Activated naive CD4-positive, alpha-beta T cell treated with anti-CD3 and anti-CD28 coated beads, Interleukin-2, amount 50 U/mL, for 72 hours (primary cell): ENCODE data around the gene RNF224. TPM values are rescaled to one million over a fixed set of nuclear protein-coding genes. Genes with fewer than 3 reads are reported as not detected.
A peak's percentile ranks its signal among the peaks of the same experiment; 100 is the strongest.

Experiments used
- ATAC-seq, 2 donors: fragments of 150-1000 bp; cut with Tn5 transposase; 2 replicates each; pipeline ENCODE4 v1.10.0; 2021; ENCODE audit warnings: mild to moderate bottlenecking in 2 of 2, moderate library complexity in 2 of 2
- DNase-seq, 2 donors: peaks; one replicate each; pipeline ENCODE4 v3.0.0; 2021 to 2022; ENCODE audit warnings: low spot score in 2 of 2
- H3K27ac Mint-ChIP-seq, 2 donors: one replicate each; pipeline ENCODE4 v1.8.0; 2022; ENCODE audit warnings: mild to moderate bottlenecking in 2 of 2, mixed read lengths in 2 of 2
- H3K36me3 Mint-ChIP-seq, 2 donors: one replicate each; pipeline ENCODE4 v1.8.0; 2022; ENCODE audit warnings: mixed read lengths in 2 of 2
- H3K9me3 Mint-ChIP-seq, 2 donors: one replicate each; pipeline ENCODE4 v1.8.0; 2022; ENCODE audit warnings: mixed read lengths in 2 of 2
- total RNA-seq, 2 donors: library from RNA; stranded (reverse); gene quantifications; one replicate each; pipeline ENCODE4 v1.2.3, GENCODE V29; 2022

Gene RNF224
- total RNA-seq, 2 donors from 2014 or later = not detected

DNA sequence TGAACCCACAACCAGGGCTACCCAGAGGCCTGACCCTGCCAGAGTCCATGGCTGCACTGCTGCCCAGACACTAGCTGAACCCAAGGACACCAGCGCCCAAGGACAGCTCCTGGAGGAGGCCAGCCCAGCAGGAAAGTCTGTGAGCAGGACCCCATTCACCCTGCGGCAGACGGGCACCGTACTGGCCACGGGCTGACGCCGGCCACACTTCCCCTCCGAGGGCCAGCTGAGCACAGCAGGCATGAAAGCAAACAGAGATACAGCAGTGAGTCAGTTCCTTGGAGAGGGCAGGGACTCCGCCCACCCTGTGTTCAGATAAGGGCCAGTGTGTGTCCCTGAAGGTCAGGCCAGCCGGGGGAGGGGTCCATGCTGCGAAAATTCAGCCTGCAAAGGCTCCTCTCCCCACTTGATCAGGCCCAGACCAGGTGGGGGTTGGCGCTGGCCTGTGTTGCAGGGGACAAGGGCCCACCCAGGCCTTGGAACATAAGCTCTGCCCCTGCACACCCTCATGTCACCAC lies 8.5 kb upstream of the RNF224 start:
- Mint-ChIP-seq H3K9me3 (no peaks in the 10 kb centered on the region), H3K36me3 (no peaks in the 10 kb centered on the region), H3K27ac (no peak overlapping the region)
- DNase-seq (no peak), ATAC-seq (no peak)

- Mint-ChIP-seq H3K36me3 (no peaks in the 10 kb centered on the region), H3K27ac (peak overlapping the region in 1 of 2 donors; percentile 56), H3K9me3 (no peaks in the 10 kb centered on the region)
- DNase-seq = no peak
- no peak for ATAC-seq
Measured at GRCh38 chr9:137219757-137220316, 7.5 kb upstream of the RNF224 start.

GRCh38 chr9:137220317-137221094 lies 6.8 kb upstream of the RNF224 start:
- no peak for ATAC-seq
- Mint-ChIP-seq H3K36me3 (no peaks in the 10 kb centered on the region), H3K27ac (no peak overlapping the region), H3K9me3 (no peaks in the 10 kb centered on the region)
- no peak for DNase-seq

DNA sequence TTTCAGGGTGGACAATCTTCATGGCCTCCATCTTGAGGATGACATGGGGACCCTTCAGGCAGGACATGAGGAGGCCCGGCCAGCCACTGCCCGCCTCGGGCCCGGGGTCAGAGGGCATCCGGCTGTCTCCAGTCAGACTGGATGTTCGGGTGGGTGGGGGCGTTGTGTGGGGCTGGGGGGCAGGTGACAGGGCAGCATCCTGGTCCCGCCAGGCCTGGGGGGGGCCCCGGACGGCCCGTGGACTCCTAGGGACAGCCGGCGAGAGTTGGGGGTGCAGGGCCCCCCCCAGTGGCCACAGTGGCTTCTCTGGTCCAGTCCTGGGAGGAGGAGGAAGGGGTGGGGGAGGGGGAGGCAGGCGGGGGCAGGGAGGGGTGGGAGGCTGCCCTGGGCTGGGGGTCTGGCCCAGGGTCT lies 6.2 kb upstream of the RNF224 start:
- no peaks in the 10 kb centered on the region for H3K9me3 Mint-ChIP-seq
- H3K36me3 Mint-ChIP-seq = no peaks in the 10 kb centered on the region
- H3K27ac Mint-ChIP-seq = no peak overlapping the region
- no peak for DNase-seq
- ATAC-seq = no peak

GRCh38 chr9:137221506-137222111 lies 5.7 kb upstream of the RNF224 start:
- Mint-ChIP-seq H3K27ac (no peak overlapping the region), H3K9me3 (no peaks in the 10 kb centered on the region), H3K36me3 (no peaks in the 10 kb centered on the region)
- ATAC-seq (no peak), DNase-seq (no peak)

GRCh38 chr9:137222190-137223077 lies 4.9 kb upstream of the RNF224 start, which contains the start of gene RNF208:
Gene RNF208 (minus strand): TSS chr9:137222240. CDS start chr9:137221212, 1,028 bp downstream.
- Mint-ChIP-seq H3K36me3 (no peaks in the 10 kb centered on the region), H3K9me3 (no peaks in the 10 kb centered on the region), H3K27ac (peak within 1 kb of the TSS; percentile 36 to 57)
- ATAC-seq (peak in 1 of 2 donors; percentile 7), DNase-seq (no peak)

DNA sequence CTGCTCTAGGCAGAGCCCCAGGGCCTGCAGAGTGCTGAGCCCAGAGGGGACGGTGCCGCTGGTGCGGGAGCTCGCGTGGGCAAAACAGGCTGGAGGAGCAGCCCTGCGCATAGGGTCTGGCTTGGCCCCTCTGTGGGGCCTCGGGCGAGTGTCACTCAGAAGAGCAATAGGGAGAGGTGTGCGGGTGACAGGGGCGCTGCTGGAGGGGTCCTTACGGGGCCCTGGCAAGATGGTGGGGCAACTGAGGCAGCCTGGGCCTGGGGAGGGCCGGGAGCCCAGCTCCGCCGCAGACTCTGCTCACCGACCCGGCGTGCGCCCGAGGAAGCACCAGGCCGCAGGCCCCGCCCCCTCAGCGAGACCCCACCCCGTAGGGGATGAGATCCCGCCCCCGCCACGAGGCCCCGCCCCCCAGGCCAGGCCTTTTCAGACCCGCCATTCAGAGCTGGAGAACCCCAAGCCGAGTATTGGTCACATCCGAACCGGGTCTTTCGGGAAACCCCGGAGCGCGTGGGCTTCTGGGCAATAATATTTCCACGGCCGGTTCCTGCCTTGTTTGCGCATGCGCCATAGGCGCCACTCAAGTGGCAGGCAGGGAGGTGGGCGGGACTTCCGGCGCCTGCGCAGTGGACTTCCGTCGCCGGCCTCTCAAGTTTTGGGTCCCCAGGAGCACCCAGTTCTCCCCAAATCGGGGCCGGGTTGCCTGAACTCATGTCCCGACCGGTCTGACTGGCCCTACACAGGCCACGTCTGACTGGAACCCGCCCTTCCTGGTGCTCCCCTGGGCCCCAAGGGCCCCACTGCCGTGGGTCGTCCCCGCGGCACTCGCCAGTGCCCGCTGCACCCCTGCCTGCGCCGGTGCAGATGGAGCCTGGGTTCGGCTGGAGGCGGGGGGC lies 4.0 kb upstream of the RNF224 start:
- DNase-seq (peak; percentile 98), ATAC-seq (peak; percentile 84 to 89)
- Mint-ChIP-seq H3K27ac (peak overlapping the region; percentile 36 to 57), H3K9me3 (no peaks in the 10 kb centered on the region), H3K36me3 (no peaks in the 10 kb centered on the region)

- ATAC-seq = no peak
- DNase-seq = no peak
- peak within 1 kb of the TSS; percentile 55 to 57 for H3K27ac Mint-ChIP-seq
- H3K9me3 Mint-ChIP-seq = no peaks in the 10 kb centered on the region
- no peaks in the 10 kb centered on the region for H3K36me3 Mint-ChIP-seq
Measured at GRCh38 chr9:137224830-137225694, 2.2 kb upstream of the RNF224 start, which contains the start of gene CYSRT1. Gene CYSRT1 (plus strand): TSS chr9:137225174. CDS start chr9:137225622, 448 bp downstream.

GRCh38 chr9:137225699-137226331 lies 1.5 kb upstream of the RNF224 start:
- ATAC-seq (no peak), DNase-seq (no peak)
- Mint-ChIP-seq H3K36me3 (no peaks in the 10 kb centered on the region), H3K27ac (no peak overlapping the region), H3K9me3 (no peaks in the 10 kb centered on the region)

- H3K27ac Mint-ChIP-seq = no peak overlapping the region
- no peak for DNase-seq
Measured at GRCh38 chr9:137226338-137227053, 806 bp upstream of the RNF224 start.

DNA sequence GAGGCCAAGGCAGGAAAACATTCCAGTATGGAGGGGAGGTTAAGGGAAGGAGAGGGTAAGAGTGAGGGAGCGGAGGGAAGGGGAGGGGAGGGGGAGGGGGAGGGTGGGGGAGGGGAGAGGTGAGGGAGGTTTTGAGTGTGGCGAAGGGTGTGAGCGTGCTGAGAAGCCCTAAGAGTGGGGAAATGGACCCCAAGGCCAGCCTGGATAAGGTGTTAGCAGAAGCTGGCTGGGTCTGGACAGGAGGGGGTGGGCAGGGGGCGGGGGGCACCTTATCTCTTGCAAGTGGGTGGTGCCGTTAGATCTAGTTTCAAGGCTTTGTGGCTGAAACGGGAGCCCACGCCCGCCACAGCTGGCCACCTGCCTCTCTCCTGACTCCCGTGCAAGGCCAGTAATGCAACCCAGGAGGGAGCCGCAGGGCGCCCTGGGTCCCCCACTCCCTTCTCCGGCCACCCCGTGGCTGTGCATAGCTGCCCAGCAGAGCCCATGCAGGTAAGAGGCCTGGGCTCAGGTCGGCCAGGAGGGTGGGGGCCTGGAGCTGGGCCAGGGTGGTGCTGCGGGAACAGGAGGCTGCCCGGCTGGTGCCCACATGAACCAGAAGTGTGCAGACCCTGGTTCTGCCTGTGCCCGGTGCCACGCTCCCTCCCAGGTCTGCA lies 677 bp downstream of the RNF224 start:
- DNase-seq (no peak), ATAC-seq (no peak)
- Mint-ChIP-seq H3K9me3 (no peaks in the 10 kb centered on the region), H3K36me3 (no peaks in the 10 kb centered on the region), H3K27ac (peak overlapping the region in 1 of 2 donors; percentile 16)

More at GRCh38 chr9:137226338-137227053, 806 bp upstream of the RNF224 start:
- H3K36me3 Mint-ChIP-seq = no peaks in the 10 kb centered on the region
- ATAC-seq = no peak
- H3K9me3 Mint-ChIP-seq = no peaks in the 10 kb centered on the region

DNA sequence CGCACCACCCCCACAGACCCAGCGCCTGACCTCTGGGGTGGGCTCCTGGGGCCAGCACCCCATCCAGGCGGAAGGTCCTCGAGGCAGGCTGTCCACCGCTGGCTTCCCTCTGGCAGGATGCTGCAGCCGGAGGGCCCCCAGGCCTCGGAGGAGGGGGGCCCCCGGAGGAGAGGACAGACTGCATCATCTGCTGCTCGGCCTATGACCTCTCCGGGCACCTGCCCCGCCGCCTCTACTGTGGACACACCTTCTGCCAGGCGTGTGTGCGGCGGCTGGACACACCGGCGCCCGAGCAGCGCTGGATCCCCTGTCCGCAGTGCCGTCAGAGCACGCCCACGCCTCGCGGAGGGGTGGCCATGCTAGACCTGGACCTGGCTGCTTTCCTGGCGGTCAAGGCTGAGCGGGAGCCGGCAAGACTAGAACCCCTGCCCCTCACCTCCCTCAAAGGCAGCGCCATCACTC lies 1.2 kb downstream of the RNF224 start:
- no peaks in the 10 kb centered on the region for H3K9me3 Mint-ChIP-seq
- no peak for DNase-seq
- ATAC-seq = no peak

More for the DNA sequence above, 1.2 kb downstream of the RNF224 start:
- H3K36me3 Mint-ChIP-seq = no peaks in the 10 kb centered on the region
- H3K27ac Mint-ChIP-seq = no peak overlapping the region
